ENCODE measurements around the gene CYB5D1.

DNA sequence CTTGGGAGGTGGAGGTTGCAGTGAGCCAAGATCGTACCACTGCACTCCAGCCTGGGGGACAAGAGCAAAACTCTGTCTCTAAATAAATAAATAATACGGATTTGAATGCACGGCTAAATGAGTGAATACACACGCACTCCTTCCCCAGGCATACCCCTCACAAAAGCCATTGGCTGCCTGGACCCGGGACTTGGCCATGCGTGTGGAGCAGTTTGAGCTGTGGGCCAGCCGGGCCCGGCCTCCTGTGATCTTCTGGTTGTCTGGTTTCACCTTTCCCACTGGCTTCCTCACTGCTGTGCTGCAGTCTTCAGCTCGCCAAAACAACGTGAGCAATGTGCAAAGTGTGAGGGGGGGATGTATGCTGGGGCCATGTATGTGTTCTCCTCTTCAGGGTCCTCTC, 25.4 kb upstream of the CYB5D1 start:
- TF ChIP-seq MXI1 (conservative IDR thresholded peaks at IDR 0.05; ENCODE audit: poor library complexity, severe bottlenecking): no peak
- TF ChIP-seq, protein P1, sequence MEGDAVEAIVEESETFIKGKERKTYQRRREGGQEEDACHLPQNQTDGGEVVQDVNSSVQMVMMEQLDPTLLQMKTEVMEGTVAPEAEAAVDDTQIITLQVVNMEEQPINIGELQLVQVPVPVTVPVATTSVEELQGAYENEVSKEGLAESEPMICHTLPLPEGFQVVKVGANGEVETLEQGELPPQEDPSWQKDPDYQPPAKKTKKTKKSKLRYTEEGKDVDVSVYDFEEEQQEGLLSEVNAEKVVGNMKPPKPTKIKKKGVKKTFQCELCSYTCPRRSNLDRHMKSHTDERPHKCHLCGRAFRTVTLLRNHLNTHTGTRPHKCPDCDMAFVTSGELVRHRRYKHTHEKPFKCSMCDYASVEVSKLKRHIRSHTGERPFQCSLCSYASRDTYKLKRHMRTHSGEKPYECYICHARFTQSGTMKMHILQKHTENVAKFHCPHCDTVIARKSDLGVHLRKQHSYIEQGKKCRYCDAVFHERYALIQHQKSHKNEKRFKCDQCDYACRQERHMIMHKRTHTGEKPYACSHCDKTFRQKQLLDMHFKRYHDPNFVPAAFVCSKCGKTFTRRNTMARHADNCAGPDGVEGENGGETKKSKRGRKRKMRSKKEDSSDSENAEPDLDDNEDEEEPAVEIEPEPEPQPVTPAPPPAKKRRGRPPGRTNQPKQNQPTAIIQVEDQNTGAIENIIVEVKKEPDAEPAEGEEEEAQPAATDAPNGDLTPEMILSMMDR (IDR thresholded peaks at IDR 0.05; ENCODE audit: poor library complexity, severe bottlenecking): no peak
- TF ChIP-seq TAF1 (IDR thresholded peaks at IDR 0.05; ENCODE audit: low read depth): no peak
- TF ChIP-seq EP300 (conservative IDR thresholded peaks at IDR 0.05; ENCODE audit: poor library complexity, severe bottlenecking): no peak
- TF ChIP-seq EZH2 (IDR thresholded peaks at IDR 0.05; ENCODE audit: borderline replicate concordance, insufficient read depth, low read length, poor library complexity, severe bottlenecking): no peak
- no peak for TF ChIP-seq POLR2AphosphoS5 (IDR thresholded peaks at IDR 0.05)
- no peak for TF ChIP-seq RAD21 (conservative IDR thresholded peaks at IDR 0.05)

All from neural cell (in vitro differentiated cells).